Suppressor macrophage treated with lipopolysaccharide for 4 hours (primary cell): ENCODE results near the gene ADORA1.

Source experiments
- DNase-seq: peaks from one replicate; pipeline ENCODE4 v3.0.0-alpha.2; 2020

The ADORA1 gene

DNA sequence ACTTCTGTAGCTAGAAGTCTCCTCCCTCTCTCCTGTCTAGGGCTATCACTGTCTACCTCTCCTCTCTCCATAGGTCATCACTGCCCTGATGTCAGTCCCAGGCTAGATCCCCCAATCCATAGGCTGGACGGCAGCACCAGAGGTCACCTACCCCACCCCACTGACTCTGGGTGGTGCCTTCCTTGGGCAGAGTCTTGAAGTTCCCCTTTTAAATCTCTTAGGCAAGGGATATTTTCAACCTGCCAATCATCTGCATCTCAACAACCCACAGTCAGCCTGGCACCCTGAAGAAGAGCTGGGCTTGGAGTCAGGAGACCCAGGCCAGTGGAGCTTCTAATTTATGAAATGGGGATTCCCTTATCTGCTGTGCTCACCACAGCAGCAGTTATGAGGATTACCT is 34.9 kb downstream of the ADORA1 start:
- DNase-seq: peak; percentile 45

DNA sequence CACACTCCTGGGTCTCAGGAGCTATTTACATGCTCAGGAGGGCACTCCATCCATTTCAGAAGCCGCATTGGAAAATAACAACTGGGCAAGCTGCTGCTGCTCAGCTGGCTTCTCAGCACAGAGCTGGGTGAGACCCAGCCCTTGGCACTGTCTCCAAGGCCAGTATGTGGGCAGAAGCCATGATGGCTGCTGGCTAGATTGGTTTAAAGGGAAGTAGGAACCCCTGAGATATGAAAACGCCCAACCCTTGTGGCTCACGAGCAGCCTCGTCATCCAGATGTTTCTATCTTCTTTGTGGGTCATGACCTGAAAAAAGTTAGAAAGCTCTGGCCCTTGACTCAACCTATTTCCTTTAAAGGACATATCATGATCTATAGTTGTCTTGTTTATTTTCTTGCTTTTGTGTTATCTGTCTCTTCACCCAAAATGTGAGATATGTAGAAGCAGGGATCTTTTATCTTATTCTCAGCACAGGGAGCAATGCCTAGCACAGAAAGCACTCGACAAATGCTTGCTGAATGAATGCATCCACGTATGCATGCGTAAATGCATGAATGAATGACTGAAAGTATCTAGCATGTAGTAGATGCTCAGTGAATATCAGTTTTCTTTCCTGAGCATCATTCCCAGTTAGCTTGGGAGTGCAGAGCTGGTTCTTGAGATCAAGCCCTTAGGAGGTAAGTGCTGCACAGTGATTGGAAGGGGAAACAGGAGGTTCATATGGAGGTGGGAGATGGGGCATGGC is 36.5 kb downstream of the ADORA1 start:
- DNase-seq: no peak

DNA sequence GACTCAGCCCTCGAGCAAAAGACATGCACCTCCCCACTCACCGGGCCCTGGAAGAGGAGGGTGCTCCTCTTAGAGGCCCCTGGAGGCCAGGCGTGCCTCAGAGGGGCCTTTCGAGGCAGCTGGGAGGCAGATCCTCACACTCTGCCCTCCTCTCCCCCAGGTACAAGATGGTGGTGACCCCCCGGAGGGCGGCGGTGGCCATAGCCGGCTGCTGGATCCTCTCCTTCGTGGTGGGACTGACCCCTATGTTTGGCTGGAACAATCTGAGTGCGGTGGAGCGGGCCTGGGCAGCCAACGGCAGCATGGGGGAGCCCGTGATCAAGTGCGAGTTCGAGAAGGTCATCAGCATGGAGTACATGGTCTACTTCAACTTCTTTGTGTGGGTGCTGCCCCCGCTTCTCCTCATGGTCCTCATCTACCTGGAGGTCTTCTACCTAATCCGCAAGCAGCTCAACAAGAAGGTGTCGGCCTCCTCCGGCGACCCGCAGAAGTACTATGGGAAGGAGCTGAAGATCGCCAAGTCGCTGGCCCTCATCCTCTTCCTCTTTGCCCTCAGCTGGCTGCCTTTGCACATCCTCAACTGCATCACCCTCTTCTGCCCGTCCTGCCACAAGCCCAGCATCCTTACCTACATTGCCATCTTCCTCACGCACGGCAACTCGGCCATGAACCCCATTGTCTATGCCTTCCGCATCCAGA is 37.7 kb downstream of the ADORA1 start:
- DNase-seq: no peak

DNA sequence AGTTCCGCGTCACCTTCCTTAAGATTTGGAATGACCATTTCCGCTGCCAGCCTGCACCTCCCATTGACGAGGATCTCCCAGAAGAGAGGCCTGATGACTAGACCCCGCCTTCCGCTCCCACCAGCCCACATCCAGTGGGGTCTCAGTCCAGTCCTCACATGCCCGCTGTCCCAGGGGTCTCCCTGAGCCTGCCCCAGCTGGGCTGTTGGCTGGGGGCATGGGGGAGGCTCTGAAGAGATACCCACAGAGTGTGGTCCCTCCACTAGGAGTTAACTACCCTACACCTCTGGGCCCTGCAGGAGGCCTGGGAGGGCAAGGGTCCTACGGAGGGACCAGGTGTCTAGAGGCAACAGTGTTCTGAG is 38.3 kb downstream of the ADORA1 start:
- DNase-seq: no peak

DNA sequence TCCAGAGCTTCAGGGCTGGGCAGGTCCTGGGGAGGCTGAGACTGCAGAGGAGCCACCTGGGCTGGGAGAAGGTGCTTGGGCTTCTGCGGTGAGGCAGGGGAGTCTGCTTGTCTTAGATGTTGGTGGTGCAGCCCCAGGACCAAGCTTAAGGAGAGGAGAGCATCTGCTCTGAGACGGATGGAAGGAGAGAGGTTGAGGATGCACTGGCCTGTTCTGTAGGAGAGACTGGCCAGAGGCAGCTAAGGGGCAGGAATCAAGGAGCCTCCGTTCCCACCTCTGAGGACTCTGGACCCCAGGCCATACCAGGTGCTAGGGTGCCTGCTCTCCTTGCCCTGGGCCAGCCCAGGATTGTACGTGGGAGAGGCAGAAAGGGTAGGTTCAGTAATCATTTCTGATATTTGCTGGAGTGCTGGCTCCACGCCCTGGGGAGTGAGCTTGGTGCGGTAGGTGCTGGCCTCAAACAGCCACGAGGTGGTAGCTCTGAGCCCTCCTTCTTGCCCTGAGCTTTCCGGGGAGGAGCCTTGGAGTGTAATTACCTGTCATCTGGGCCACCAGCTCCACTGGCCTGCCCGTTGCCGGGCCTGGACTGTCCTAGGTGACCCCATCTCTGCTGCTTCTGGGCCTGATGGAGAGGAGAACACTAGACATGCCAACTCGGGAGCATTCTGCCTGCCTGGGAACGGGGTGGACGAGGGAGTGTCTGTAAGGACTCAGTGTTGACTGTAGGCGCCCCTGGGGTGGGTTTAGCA is 38.8 kb downstream of the ADORA1 start:
- no peak for DNase-seq

DNA sequence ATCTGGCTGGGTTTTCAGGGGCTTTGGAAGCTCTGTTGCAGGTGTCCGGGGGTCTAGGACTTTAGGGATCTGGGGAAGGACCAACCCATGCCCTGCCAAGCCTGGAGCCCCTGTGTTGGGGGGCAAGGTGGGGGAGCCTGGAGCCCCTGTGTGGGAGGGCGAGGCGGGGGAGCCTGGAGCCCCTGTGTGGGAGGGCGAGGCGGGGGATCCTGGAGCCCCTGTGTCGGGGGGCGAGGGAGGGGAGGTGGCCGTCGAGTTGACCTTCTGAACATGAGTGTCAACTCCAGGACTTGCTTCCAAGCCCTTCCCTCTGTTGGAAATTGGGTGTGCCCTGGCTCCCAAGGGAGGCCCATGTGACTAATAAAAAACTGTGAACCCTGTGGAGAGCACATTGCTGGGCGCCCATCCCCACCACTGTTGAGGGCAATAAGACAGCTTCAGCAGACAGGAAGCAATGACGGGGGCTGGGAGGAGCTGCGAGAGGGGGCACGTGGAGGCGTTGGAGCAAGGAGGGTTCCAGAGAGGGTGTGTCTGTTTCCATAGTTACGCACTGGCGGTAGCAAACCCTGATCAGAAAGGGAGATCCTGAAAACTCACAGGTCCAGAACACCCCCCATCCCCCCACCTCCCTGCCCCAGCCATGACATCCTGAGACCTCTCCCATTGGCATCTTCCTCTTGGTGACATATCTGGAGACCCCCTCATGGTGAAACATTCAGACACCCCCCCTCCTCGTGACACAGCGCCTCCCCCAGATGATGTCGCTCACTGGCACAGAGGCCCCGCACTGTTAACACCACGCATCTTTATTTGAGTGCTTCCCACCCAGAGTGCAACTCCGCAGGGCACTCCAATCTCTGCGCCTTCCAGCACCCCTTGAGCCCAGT is 39.7 kb downstream of the ADORA1 start:
- no peak for DNase-seq

DNA sequence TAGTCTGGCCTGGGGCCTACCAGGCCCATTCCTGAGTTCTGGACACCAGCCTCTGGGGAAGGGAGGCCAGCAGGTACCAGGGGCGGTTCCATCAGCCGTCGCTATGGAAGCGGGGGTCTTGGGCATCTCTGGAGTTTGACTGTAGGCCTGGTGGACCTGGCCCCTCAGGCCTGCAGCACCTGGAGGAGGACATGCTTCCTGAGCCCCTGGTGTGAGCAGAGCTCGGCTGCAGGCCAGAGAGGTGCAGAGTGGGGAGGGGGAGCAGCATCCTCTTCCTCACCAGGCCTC is 40.3 kb downstream of the ADORA1 start:
- no peak for DNase-seq

DNA sequence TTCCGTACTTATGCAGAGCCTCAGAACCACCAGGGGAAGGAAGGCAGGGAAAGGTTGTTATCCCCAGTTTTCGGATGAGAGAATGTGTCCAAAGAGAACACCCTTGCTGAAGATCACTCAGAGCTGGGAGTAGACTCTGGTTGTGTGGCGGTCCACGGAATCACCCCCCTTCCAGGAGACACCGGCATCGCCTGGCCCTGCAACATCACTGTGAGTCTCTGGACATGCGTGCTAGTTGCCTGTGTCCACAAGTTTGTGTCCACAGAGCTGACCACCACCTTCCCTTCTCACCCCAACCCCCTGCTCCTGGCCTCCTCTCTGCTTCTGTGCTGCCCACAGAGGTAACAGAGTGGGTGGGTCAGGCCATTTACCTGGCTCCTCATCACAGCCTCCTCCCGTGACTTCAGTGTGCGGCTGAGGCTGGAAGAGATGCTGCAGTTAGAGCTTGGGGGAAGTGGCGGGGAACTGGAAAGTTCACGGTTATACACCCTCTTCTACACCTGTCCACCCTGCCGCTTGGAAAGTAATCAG is 40.8 kb downstream of the ADORA1 start:
- DNase-seq: no peak

DNA sequence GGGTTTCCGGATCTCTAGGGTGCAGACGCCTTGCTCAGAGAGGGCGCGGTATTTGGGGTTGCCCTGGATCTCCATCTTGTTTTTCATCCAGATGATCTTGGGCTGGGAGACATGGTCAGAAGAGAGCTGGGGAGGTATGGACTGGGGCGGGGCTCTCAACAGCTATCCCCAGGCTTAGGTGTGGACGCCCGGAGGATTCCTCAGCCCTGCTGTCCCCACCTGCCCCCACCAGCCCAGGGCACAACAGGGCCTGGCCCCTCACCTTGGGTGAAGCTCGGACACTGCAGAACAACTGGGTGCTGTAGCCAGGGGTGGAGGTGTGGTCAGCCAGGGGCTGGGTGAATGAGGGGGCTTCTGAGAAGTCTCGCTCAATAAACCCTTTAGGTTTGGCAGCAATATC is 41.5 kb downstream of the ADORA1 start:
- DNase-seq: no peak

DNA sequence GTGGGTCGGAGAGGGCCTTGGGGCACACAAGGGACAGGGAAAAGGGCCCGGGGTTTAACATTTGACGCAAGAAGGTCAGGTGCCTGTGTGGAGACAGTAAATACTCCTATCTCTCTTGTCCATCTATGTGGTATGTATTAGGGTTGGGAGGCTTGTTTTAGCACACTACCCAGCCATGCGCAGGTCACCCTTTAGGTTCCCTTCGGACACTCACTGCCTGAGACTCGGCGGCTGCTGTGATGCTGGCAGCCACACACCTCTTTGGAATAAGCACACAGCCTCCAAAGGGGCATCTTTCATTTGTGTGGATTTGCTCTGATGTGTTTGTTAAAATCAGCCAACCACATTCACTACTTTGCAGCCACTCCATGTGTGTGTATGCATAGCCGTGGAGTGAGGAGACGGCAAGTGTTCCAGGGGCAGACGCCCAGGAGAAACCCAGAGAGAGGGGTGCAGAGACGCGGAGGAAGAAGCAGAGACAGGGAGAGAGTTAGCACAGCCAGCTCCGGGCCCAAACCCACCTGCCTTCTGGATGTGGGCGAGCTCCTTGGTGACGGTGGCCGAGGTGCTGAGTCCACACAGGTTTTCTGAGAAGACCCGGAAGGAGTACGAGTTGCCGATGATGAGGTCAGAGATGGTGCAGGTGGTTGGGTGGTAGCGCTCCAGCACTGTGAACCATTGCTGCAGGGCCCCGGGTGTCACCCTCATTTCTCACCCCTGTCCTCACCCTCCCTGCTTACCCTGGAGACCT is 42.4 kb downstream of the ADORA1 start:
- DNase-seq: no peak

DNA sequence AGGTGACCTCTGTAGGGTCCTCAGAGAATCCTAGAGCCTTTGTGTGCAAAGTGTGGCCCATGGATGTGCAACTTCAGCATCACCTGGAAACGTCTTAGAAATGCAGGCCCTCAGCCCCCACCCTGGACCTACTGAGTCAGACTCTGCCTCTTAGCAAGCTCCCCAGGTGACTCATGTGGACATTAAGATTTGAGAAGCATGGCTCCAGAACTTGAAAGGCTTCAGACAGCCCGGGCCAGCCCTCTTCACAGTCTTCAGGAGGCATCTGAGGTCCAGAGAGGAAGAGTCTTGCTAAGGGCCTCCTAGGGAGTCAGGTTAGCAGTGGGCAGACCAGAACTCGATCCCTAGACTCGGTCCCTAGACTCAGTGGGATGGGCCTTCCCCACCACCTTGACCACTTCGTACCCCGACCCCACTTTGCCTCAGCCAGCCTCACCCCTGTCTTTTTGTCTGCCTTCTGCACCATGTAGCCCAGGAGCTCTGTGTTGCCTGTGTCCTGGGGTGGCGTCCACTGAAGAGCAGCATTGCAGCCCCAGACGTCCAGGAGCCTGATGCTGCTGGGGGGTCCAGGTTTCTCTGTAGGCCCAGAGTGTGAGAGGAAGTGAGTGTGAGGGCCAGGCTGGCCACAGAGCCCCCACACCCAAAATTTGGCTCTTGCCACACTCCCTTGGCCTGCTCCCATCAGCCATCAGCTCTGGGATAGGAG is 43.3 kb downstream of the ADORA1 start:
- no peak for DNase-seq

DNA sequence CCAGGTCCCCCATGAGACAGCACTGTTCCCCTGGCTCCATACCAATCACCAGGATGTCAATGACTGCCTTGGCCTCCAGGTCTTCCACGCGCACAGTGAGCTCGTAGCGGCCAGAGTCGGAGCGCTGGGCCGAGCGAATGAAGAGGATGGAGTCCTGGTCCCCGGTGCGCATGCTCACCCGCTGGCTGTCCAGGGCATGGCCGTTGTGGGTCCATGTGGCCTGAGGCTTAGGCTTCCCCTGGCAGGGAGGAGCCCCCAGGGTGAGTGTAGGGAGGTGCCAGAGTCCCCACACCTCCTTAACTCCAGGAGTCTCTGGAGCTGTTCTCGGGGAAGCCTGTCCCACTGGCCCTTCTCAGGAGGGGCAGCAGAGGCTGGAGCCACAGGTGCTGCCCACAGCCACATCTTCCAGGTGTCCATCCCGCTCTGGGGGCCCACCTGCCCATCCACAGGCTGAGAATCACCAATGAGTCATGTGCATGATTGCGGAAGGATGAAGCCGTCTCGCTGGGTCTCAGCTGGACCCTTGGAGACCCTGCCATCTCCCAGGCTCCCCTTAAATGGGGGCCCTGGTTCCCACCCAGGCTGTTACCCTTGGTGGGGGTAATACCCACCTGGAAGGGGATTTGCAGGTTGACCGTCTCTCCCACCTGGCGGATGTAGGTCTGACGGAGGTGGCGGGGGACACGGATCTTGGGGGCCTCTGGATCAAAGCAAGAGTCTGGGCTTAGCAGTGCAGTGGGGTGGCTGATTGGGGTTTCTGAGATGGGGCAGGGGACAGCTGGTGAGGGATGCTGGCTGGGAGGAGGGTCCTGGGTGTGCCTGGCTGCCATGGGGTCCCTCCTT is 44.0 kb downstream of the ADORA1 start:
- no peak for DNase-seq

DNA sequence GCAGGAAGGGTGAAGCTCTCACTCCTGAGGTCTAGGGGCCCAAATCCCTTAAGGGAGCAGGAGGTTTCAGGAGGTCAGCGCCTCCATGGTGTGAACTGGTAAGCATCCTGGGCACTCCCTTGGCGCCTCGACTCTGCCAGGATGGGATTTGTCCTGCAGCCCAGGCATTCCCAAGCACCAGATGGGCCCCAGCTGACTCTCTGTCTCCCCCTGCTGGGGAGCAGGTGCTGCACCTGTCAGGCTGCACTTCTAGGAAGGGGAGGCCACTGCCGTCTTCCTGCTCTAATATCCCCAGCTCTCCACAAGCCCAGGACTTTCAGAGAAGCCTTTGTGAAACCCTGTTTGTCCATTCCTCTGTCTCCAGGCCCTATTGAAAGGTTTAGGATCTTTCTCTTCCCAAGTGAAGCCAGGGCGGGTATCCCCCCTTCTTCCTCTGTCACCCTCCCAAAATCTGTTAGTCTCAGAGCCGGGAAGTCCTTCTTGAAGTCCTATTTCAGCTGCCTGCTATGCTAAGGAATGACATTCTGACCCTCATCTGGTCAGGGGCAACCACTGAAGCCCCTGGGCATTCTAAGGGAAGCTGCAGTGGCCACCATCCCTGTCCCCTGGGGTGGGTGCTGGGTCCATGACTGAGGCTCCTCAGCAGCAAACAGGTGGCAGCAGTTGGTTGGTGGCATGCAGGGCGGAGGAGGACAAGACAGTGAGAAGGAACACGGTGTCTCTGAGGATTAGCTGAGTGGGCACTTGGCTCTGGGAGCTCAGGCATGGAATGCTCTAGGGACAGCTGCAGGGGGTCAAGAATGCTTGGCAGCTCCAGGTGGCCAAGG is 44.9 kb downstream of the ADORA1 start:
- peak; percentile 75 for DNase-seq

DNA sequence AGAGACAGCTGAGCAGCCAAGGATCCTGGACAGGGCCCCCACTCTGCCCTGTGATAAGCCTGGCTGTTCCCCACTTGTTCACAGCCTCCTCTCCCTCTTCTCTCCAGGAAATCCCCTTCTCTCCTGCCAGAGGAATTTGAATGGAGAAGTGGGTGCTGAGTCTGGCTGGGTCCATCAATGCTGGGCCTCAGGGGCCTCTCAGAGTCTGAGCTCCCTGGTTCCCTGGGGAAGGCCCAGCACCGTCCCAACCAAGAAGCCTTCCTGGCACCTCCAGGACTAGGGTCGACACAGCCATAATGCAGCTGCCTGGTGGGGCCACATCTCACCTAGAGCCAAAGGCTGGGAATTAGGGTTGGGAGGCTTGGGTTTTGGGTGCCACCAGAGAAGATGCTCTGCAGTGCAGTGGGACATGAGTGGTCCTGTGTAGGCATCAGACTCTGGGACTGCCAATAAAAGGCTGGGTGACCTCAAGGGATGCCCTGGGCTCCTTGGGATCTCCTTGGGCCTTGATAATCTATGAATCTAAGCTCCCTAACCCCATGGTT is 45.6 kb downstream of the ADORA1 start:
- DNase-seq: no peak

DNA sequence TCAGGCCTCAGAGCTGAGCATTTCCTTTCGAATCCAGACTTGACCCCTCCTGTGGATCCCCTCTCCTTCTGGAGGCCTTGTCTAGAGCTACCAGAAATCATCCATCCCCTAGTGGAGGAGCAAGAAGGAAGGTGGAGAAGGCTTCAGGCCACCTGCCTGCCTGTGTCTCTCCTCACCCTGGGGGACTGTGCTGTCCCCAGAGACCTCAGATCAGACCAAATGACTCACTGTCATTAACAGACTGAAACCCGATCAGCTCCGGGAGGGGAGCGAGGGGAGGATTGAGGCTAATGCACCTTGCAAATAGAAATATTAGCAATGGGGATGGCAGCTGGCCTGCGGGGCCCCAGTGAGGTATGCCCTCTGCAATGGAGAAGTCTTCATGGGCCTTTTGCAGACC is 46.0 kb downstream of the ADORA1 start:
- DNase-seq: no peak

DNA sequence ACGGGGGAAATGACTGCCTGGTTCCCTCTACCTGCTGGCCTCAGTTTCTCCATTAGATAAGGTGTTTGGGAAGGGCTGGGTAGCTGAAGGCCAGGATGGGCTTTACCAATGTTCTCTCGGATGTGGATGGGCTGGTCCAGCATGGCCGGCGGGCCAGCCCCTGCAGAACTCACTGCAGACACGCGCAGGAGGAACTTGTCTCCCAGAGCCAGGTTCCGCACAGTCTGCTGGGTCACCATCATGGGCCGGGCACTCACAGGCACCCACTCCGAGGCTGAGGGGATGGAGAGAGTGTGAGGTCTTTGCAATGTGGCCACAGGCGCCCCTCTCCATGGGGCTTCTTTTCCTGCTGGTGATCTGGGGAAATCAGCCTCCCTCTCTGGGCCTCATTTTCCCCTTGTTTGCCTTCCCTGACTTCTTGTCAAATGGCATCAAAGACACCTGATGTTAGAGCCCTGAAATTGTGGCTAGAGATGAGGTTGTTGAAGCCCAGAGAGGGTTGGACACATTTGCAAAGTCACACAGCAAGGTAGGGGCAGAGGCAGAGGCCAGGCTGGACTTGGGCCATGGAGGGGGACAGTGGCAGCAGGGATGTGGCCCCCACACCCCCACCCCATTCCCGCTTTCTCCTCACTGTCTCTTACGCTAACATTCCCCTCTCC is 46.9 kb downstream of the ADORA1 start:
- DNase-seq: no peak

DNA sequence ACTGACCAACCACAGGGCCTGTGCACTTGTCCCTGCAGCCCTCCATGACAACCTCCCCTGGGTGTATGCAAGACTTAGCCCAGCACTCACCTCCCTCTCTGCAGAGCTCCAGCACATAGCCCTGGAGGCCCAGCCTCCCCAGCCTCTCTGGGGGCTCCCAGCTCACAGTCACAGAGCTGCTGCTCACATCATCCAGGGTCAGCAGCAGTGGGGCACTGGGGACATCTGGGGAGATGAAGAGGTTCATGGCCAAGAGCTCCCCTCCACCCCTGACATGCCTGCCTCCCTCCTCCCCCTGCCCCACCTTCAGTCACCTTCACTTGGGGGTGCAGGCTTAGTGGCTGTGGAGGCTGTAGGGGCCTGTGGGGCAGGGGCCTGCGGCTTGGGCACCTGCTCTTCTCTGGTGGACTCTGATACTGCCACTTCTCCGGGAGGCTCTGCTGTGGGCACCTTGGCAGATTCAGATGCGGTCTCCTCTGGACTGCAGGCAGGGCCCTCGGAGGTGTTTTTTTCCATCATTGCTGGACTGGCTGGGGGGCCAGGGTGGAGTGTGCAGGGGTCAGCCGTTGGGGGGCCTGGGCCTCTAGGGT is 47.8 kb downstream of the ADORA1 start, which contains the start of gene MYBPH:
Gene MYBPH, minus strand, starts transcription at position 590 of the 590 bp plus-strand sequence. Its CDS starts 71 bp downstream, at position 519.
- no peak for DNase-seq

DNA sequence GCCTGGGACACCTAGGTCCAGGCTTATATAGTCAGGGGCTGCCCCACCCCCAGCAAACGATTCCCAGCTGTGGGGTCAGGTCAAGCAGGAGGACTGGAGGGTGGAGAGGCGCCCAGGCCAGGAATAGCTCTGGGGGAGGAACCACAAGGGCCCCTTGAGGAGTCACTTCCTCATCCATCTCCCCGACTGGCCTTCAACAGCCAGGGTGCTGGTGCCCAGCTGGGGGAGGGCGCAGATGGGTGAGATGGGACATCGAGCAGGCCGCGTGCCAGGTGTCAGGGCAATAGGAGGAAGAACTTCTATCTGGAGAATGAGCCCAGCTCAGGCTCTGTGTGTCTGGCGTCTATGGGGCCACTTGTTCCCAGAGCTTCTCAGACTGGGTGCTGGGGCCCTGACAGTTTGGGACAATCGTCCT is 48.3 kb downstream of the ADORA1 start:
- peak; percentile 78 for DNase-seq
